B cell (primary cell): ENCODE data around the gene PADI3. TPM values are rescaled to one million over a fixed set of nuclear protein-coding genes. Genes with fewer than 3 reads are reported as not detected.

Source experiments
- ATAC-seq: fragments of 200-7000 bp; cut with Tn5 transposase; one replicate; pipeline ENCODE4 v1.10.0; 2021; ENCODE audit warnings: low read depth, mild to moderate bottlenecking, moderate number of reproducible peaks, moderate library complexity
- CTCF ChIA-PET: fragments of 350-600 bp; sonication (Branson Sonifier 250); formaldehyde crosslinking; loops from one replicate; lab custom pipeline; 2021; ENCODE audit warnings: antibody characterized with exemption, inconsistent platforms; lab: Charles Lee
- POLR2A ChIA-PET: fragments of 350-600 bp; sonication (Branson Sonifier 250); formaldehyde crosslinking; loops from one replicate; lab custom pipeline; 2021; ENCODE audit warnings: antibody characterized with exemption; lab: Charles Lee
- DNase-seq: peaks from one replicate; pipeline ENCODE4 v3.0.0; 2013
- H2AFZ ChIP-seq: 2 replicates; pipeline ENCODE4 v1.6.1; 2012; ENCODE audit warnings: mild to moderate bottlenecking, low read depth, low read length; ENCODE audit not compliant: insufficient read depth, poor library complexity, severe bottlenecking
- H3K27ac ChIP-seq, 2 donors: 1 replicate in 1 of 2; 2 replicates in 1 of 2; pipeline ENCODE4 v1.5.1; 2012 to 2013; ENCODE audit warnings: low read length in 2 of 2, mild to moderate bottlenecking in 2 of 2, moderate library complexity in 1 of 2
- H3K27me3 ChIP-seq, 4 experiments: fragments of 200-600 bp in 1 of 4; sonication (generic) in 1 of 4; replicated peaks in 1 of 4; 1 replicate in 2 of 4; 2 replicates in 2 of 4; pipeline versions ENCODE4 v1.6.1 to v1.7.0; 2013 to 2016; ENCODE audit warnings: low read length in 3 of 4, mild to moderate bottlenecking in 2 of 4, mixed read lengths in 1 of 4, moderate library complexity in 1 of 4; ENCODE audit not compliant: insufficient read depth in 4 of 4, control insufficient read depth in 3 of 4; ENCODE audit errors: control extremely low read depth in 1 of 4
- H3K36me3 ChIP-seq, 2 experiments: replicated peaks in 1 of 2; 1 replicate in 1 of 2; 2 replicates in 1 of 2; pipeline versions ENCODE4 v1.6.1 to v1.7.1; 2013; ENCODE audit warnings: low read length in 1 of 2; ENCODE audit not compliant: insufficient read depth in 2 of 2, control insufficient read depth in 1 of 2; ENCODE audit errors: control extremely low read depth in 1 of 2, extremely low read depth in 1 of 2
- H3K4me1 ChIP-seq, 2 donors: fragments of 200-600 bp in 1 of 2; sonication (generic) in 1 of 2; 1 replicate in 1 of 2; 2 replicates in 1 of 2; pipeline versions ENCODE4 v1.5.1 to v1.6.1; 2013 to 2017; ENCODE audit warnings: low read length in 2 of 2; ENCODE audit not compliant: control insufficient read depth in 2 of 2, insufficient read depth in 2 of 2
- H3K4me2 ChIP-seq: replicated peaks from 2 replicates; pipeline ENCODE3; 2012; ENCODE audit warnings: mild to moderate bottlenecking, low read depth, low read length; ENCODE audit not compliant: poor library complexity, severe bottlenecking
- H3K4me3 ChIP-seq, 5 experiments: fragments of 200-600 bp in 1 of 5; sonication (generic) in 1 of 5; 1 replicate in 3 of 5; 2 replicates in 2 of 5; pipeline versions ENCODE4 v1.5.1 to v1.7.0; 2011 to 2016; ENCODE audit warnings: low read length in 4 of 5, mild to moderate bottlenecking in 4 of 5, low read depth in 2 of 5, control low read depth in 1 of 5, moderate library complexity in 1 of 5; ENCODE audit not compliant: insufficient read depth in 1 of 5; ENCODE audit errors: control extremely low read depth in 1 of 5, extremely low read depth in 1 of 5
- H3K79me2 ChIP-seq: fragments of 200-600 bp; sonication (generic); one replicate; pipeline ENCODE4 v1.6.0; 2016; ENCODE audit warnings: low read length; ENCODE audit not compliant: control insufficient read depth, insufficient read depth
- H3K9ac ChIP-seq: fragments of 200-600 bp; sonication (generic); 2 replicates; pipeline ENCODE4 v1.6.1; 2017; ENCODE audit warnings: mild to moderate bottlenecking, low read length, moderate library complexity
- H3K9me3 ChIP-seq, 3 donors: one replicate each; pipeline versions ENCODE4 v1.6.1 to v1.7.1; 2013; ENCODE audit warnings: low read length in 2 of 3; ENCODE audit not compliant: control insufficient read depth in 2 of 3, insufficient read depth in 1 of 3; ENCODE audit errors: control extremely low read depth in 1 of 3
- H4K20me1 ChIP-seq: 2 replicates; pipeline ENCODE4 v1.6.0; 2012; ENCODE audit warnings: mild to moderate bottlenecking, low read length; ENCODE audit not compliant: insufficient read depth, control insufficient read depth, poor library complexity, severe bottlenecking
- H3K27ac Mint-ChIP-seq: one replicate; pipeline ENCODE4 v1.8.0; 2021; ENCODE audit warnings: mixed read lengths
- H3K27me3 Mint-ChIP-seq: one replicate; pipeline ENCODE4 v1.8.0; 2021; ENCODE audit warnings: mixed read lengths
- H3K4me1 Mint-ChIP-seq: one replicate; pipeline ENCODE4 v1.8.0; 2021; ENCODE audit warnings: mixed read lengths
- H3K4me3 Mint-ChIP-seq: one replicate; pipeline ENCODE4 v1.8.0; 2021; ENCODE audit warnings: mixed read lengths
- H3K9me3 Mint-ChIP-seq: one replicate; pipeline ENCODE4 v1.8.0; 2022; ENCODE audit warnings: mixed read lengths; ENCODE audit not compliant: insufficient read depth
- CTCF ChIP-seq: fragments of 200-600 bp; IDR thresholded peaks from one replicate; pipeline ENCODE4 v1.8.0; 2022; ENCODE audit warnings: antibody characterized with exemption, mild to moderate bottlenecking
- EZH2 ChIP-seq: IDR thresholded peaks from 2 replicates; pipeline ENCODE4 v1.6.1; 2012; ENCODE audit warnings: borderline replicate concordance, low read depth, mild to moderate bottlenecking, moderate library complexity, low read length; ENCODE audit not compliant: insufficient read depth, poor library complexity, severe bottlenecking
- WGBS: methylation state at CpG from one replicate; pipeline ENCODE4 v1.1.5; 2013; ENCODE audit warnings: missing lambda C conversion rate; ENCODE audit not compliant: insufficient coverage; 5-methylcytosine and 5-hydroxymethylcytosine counted together
- intact Hi-C: fragments of 100-400 bp; cut with micrococcal nuclease; formaldehyde crosslinking; loops from one replicate; pipeline ENCODE4 v1.10.0; 2022
- polyA plus RNA-seq: library from polyadenylated mRNA; depleted of rRNA; stranded (reverse); fragments of >200 nt; gene quantifications from 2 replicates; pipeline ENCODE4 v1.2.3, GENCODE V29; 2012
- total RNA-seq, 2 donors: library from RNA; stranded (reverse); fragments of 120-200 nt in 1 of 2; gene quantifications; 1 replicate in 1 of 2; 2 replicates in 1 of 2; pipeline versions ENCODE4 v1.2.3 to v1.2.4, GENCODE V29; 2013 to 2022

The PADI3 gene
- total and polyA plus RNA-seq, 2 donors (not counting 1 experiment from before 2014, with no cell fraction given), result not detected

- no peak overlapping the region for H3K4me3 ChIP-seq
- no peak overlapping the region for H2AFZ ChIP-seq
- DNase-seq (no peak), ATAC-seq (no peak)
- POLR2A ChIA-PET, result no interaction called here
- no CpG with 5 or more reads among the region's 5 CpGs for WGBS
- H3K27me3 ChIP-seq, result peaks cover 0 to 12% (median 0%) of the 10 kb centered on the region in 4 experiments
- CTCF ChIA-PET, result no interaction called here
- no peaks in the 10 kb centered on the region for H3K36me3 ChIP-seq
- H3K4me1 ChIP-seq, result no peaks in the 10 kb centered on the region
- no peaks in the 10 kb centered on the region for H3K79me2 ChIP-seq
- no peaks in the 10 kb centered on the region for H3K9me3 ChIP-seq
- peaks cover 37% of the 10 kb centered on the region for H3K27me3 Mint-ChIP-seq
- no peaks in the 10 kb centered on the region for H3K9me3 Mint-ChIP-seq
- H3K27ac Mint-ChIP-seq, result no peak overlapping the region
- H3K4me1 Mint-ChIP-seq, result no peaks in the 10 kb centered on the region
- intact Hi-C loops, result no loop called here
- H3K4me3 Mint-ChIP-seq, result no peak overlapping the region
- TF ChIP-seq EZH2 (no peak), CTCF (no peak)
- no peaks in the 10 kb centered on the region for H4K20me1 ChIP-seq
- H3K4me2 ChIP-seq, result no peak overlapping the region
- no peak overlapping the region for H3K9ac ChIP-seq
- H3K27ac ChIP-seq, result no peak overlapping the region
Observed at GRCh38 chr1:17328855-17329254, 80.0 kb downstream of the PADI3 start.

- H3K9me3 ChIP-seq, result no peaks in the 10 kb centered on the region
- CTCF ChIA-PET, result interaction anchor here (0.6 kb wide), 1 partner anchor 205 kb away, joined by 3 read pairs; no protein-coding TSS in a partner anchor
- H3K4me3 Mint-ChIP-seq, result no peak overlapping the region
- no peak overlapping the region for H3K4me2 ChIP-seq
- no peak overlapping the region for H2AFZ ChIP-seq
- no peaks in the 10 kb centered on the region for H3K9me3 Mint-ChIP-seq
- H3K27ac ChIP-seq, result no peak overlapping the region
- H3K4me3 ChIP-seq, result no peak overlapping the region
- no peaks in the 10 kb centered on the region for H3K4me1 ChIP-seq
- ATAC-seq, result no peak
- no peak for DNase-seq
- WGBS, result 100% methylated on average over 1 of the region's 4 CpGs
- H4K20me1 ChIP-seq, result no peaks in the 10 kb centered on the region
- no peaks in the 10 kb centered on the region for H3K36me3 ChIP-seq
- H3K27me3 ChIP-seq, result peaks cover 0 to 12% (median 0%) of the 10 kb centered on the region in 4 experiments
- no peaks in the 10 kb centered on the region for H3K4me1 Mint-ChIP-seq
- no peak overlapping the region for H3K9ac ChIP-seq
- intact Hi-C loops, result no loop called here
- POLR2A ChIA-PET, result no interaction called here
- TF ChIP-seq CTCF (no peak), EZH2 (no peak)
- H3K27ac Mint-ChIP-seq, result no peak overlapping the region
- H3K27me3 Mint-ChIP-seq, result peaks cover 41% of the 10 kb centered on the region
- H3K79me2 ChIP-seq, result no peaks in the 10 kb centered on the region
Observed at GRCh38 chr1:17329610-17330009, 80.7 kb downstream of the PADI3 start.
